ENCODE measurements around the gene COLQ. TPM values are rescaled to one million over a fixed set of nuclear protein-coding genes. Genes with fewer than 3 reads are reported as not detected.

Gene COLQ
- polyA plus RNA-seq, 2 of the 4 experiments (the other 2 are of a cell fraction) = 0.71 to 1.1 TPM

- FAIRE-seq (no peak), DNase-seq (ENCODE audit: low read depth in 1 of 2, low spot score in 1 of 2) (no peak), ATAC-seq (no peak)
- CTCF ChIA-PET = interaction anchor here (0.7 to 2.2 kb wide), 2 partner anchors 15 to 602 kb away, joined by 3 to 9 read pairs; no protein-coding TSS in a partner anchor
- Histone ChIP-seq H3K9me3 (no peaks in the 10 kb centered on the region), H3K4me2 (no peak overlapping the region), H3K4me3 (no peak overlapping the region), H3K27ac (no peak overlapping the region), H3K4me1 (no peaks in the 10 kb centered on the region)
- 92% methylated on average over 4 of the region's 4 CpGs for WGBS (ENCODE audit: missing lambda C conversion rate)
- TF ChIP-seq RFX5 (IDR thresholded peaks at IDR 0.05) = no peak
- no peak for TF ChIP-seq NPAS2 (CRISPR knock-in tag; IDR thresholded peaks at IDR 0.05; ENCODE audit: borderline replicate concordance)
- no peak for TF ChIP-seq RARB (CRISPR knock-in tag; IDR thresholded peaks at IDR 0.05)
- no peak for TF ChIP-seq HOXA7 (CRISPR knock-in tag; IDR thresholded peaks at IDR 0.05)
- TF ChIP-seq HDAC2 (IDR thresholded peaks at IDR 0.05) = no peak
- no peak for TF ChIP-seq KDM5A (IDR thresholded peaks at IDR 0.05)
- TF ChIP-seq E2F6 (IDR thresholded peaks at IDR 0.05; ENCODE audit: borderline replicate concordance, low read depth) = no peak
- TF ChIP-seq CEBPB (IDR thresholded peaks at IDR 0.05) = no peak
- TF ChIP-seq BCL3 (IDR thresholded peaks at IDR 0.05) = no peak
- TF ChIP-seq PBX3 (IDR thresholded peaks at IDR 0.05) = no peak
- no peak for TF ChIP-seq RCOR1 (IDR thresholded peaks at IDR 0.05; ENCODE audit: low read depth, low read length)
- TF ChIP-seq ZNF302 (CRISPR knock-in tag; IDR thresholded peaks at IDR 0.05) = no peak
- no peak for TF ChIP-seq BHLHE40 (IDR thresholded peaks at IDR 0.05; ENCODE audit: low read depth, low read length)
- POLR2A ChIA-PET = interaction anchor here (0.7 kb wide), 1 partner anchor 304 kb away, joined by 4 read pairs; no protein-coding TSS in a partner anchor
Observed at GRCh38 chr3:15541371-15541770, 19.9 kb upstream of the COLQ start.

- no peak for FAIRE-seq
- no peak for ATAC-seq
- H3K27ac ChIP-seq = no peak overlapping the region
- no peaks in the 10 kb centered on the region for H3K9me3 ChIP-seq
- DNase-seq (ENCODE audit: low read depth in 1 of 2, low spot score in 1 of 2) = no peak
- POLR2A ChIA-PET = no interaction called here
- CTCF ChIA-PET = interaction anchor here (1.1 kb wide), 1 partner anchor 134 kb away, joined by 5 read pairs; no protein-coding TSS in a partner anchor
- no peak overlapping the region for H3K4me2 ChIP-seq
- no peaks in the 10 kb centered on the region for H3K4me1 ChIP-seq
- WGBS (ENCODE audit: missing lambda C conversion rate) = 100% methylated on average over 1 of the region's 1 CpG
- no peak overlapping the region for H3K4me3 ChIP-seq
- TF ChIP-seq PHF8 (IDR thresholded peaks at IDR 0.05; ENCODE audit: borderline replicate concordance, low read depth) (no peak), CHD4 (IDR thresholded peaks at IDR 0.05; ENCODE audit: borderline replicate concordance) (no peak), CBX8 (IDR thresholded peaks at IDR 0.05) (no peak), EP300 (IDR thresholded peaks at IDR 0.05) (no peak), GATA3 (IDR thresholded peaks at IDR 0.05; ENCODE audit: borderline replicate concordance) (no peak), HOXA7 (CRISPR knock-in tag; IDR thresholded peaks at IDR 0.05) (no peak), PBX3 (IDR thresholded peaks at IDR 0.05) (no peak), SMC3 (IDR thresholded peaks at IDR 0.05) (no peak), RCOR1 (IDR thresholded peaks at IDR 0.05; ENCODE audit: low read depth, low read length) (no peak), POLR2A (IDR thresholded peaks at IDR 0.05; ENCODE audit: low read length) (no peak), USF2 (IDR thresholded peaks at IDR 0.05) (no peak), E2F6 (IDR thresholded peaks at IDR 0.05; ENCODE audit: borderline replicate concordance, low read depth) (no peak), NR3C1 (IDR thresholded peaks at IDR 0.05) (no peak), FOSL2 (IDR thresholded peaks at IDR 0.05) (no peak), FOSL2 (CRISPR knock-in tag; IDR thresholded peaks at IDR 0.05) (no peak), TP53 (CRISPR knock-in tag; IDR thresholded peaks at IDR 0.05) (no peak), BCL3 (IDR thresholded peaks at IDR 0.05) (no peak), RFX5 (IDR thresholded peaks at IDR 0.05) (no peak), CHD2 (IDR thresholded peaks at IDR 0.05; ENCODE audit: low read length, partially characterized antibody) (no peak), ESRRA (IDR thresholded peaks at IDR 0.05; ENCODE audit: borderline replicate concordance, low read length) (no peak)
Observed at GRCh38 chr3:15539066-15539465, 17.6 kb upstream of the COLQ start.
